GM18951 (cell line): ENCODE results near the gene INMT.

Source experiments
- POLR2A ChIP-seq: IDR thresholded peaks from 4 replicates; pipeline ENCODE4 v1.6.1; 2011; ENCODE audit warnings: mild to moderate bottlenecking; ENCODE audit not compliant: insufficient read length, insufficient read depth; ENCODE audit errors: extremely low read depth
- in situ Hi-C: fragments of 300-500 bp; cut with MboI; formaldehyde crosslinking; loops from one replicate; pipeline ENCODE4 v1.12.0; 2022; ENCODE audit warnings: low sequenced_read_pairs, mixed read lengths, inconsistent platforms; ENCODE audit not compliant: unreplicated experiment

Gene INMT

GRCh38 chr7:30750683-30751650, 968 bp upstream of the INMT start:
- in situ Hi-C loops = no loop called here

GRCh38 chr7:30752484-30752883, 549 bp downstream of the INMT start:
- TF ChIP-seq POLR2A = no peak
- in situ Hi-C loops = no loop called here

More at GRCh38 chr7:30750683-30751650, 968 bp upstream of the INMT start:
- TF ChIP-seq POLR2A = no peak

GRCh38 chr7:30752979-30753378, 1.0 kb downstream of the INMT start:
- in situ Hi-C loops = no loop called here
- TF ChIP-seq POLR2A = no peak

GRCh38 chr7:30754315-30754877, 2.5 kb downstream of the INMT start:
- TF ChIP-seq POLR2A = no peak
- in situ Hi-C loops = no loop called here

GRCh38 chr7:30755384-30756154, 3.6 kb downstream of the INMT start:
- TF ChIP-seq POLR2A = no peak
- in situ Hi-C loops = no loop called here

GRCh38 chr7:30757342-30757692, 5.4 kb downstream of the INMT start:
- in situ Hi-C loops = no loop called here
- no peak for TF ChIP-seq POLR2A

- in situ Hi-C loops = no loop called here
- TF ChIP-seq POLR2A = no peak
Observed at GRCh38 chr7:30760514-30761213, 8.7 kb downstream of the INMT start.

GRCh38 chr7:30761214-30762156, 9.6 kb downstream of the INMT start:
- TF ChIP-seq POLR2A = no peak
- in situ Hi-C loops = no loop called here

GRCh38 chr7:30764030-30764975, 12.4 kb downstream of the INMT start:
- in situ Hi-C loops = no loop called here
- TF ChIP-seq POLR2A = no peak

GRCh38 chr7:30765408-30765807, 13.5 kb downstream of the INMT start:
- in situ Hi-C loops = no loop called here
- no peak for TF ChIP-seq POLR2A

- no peak for TF ChIP-seq POLR2A
- in situ Hi-C loops = no loop called here
Observed at GRCh38 chr7:30770845-30771173, 18.9 kb downstream of the INMT start.
